Endothelial cell of umbilical vein (primary cell): ENCODE results near the gene NAV2. TPM values are rescaled to one million over a fixed set of nuclear protein-coding genes. Genes with fewer than 3 reads are reported as not detected.

Source experiments
- BruUV-seq: library from RNA; stranded (reverse); fragments of 400-500 nt; replicated peaks from 2 replicates; lab custom pipeline; 2021; lab: Mats Ljungman, UMichigan
- CTCF ChIA-PET: fragments of 300-600, 350-600 bp; sonication (Branson Sonifier 250); formaldehyde crosslinking; loops from one replicate; lab custom pipeline; 2021; ENCODE audit warnings: antibody characterized with exemption, inconsistent platforms; lab: Charles Lee
- POLR2A ChIA-PET: fragments of 300-600, 350-600 bp; sonication (Branson Sonifier 250); formaldehyde crosslinking; loops from one replicate; lab custom pipeline; 2021; ENCODE audit warnings: antibody characterized with exemption, inconsistent platforms; lab: Charles Lee
- DNase-seq: peaks from one replicate; pipeline ENCODE4 v3.0.0-alpha.2; 2011; ENCODE audit warnings: low read depth, low spot score
- FAIRE-seq: peaks from 2 replicates; lab custom pipeline; 2011; peaks lifted over from hg19 to GRCh38; lab: Jason Lieb, UNC
- H2AFZ ChIP-seq: 2 replicates; pipeline ENCODE4 v1.6.0; 2012; ENCODE audit warnings: low read depth, low read length, control low read depth, inconsistent platforms
- H3K27ac ChIP-seq: 2 replicates; pipeline ENCODE4 v1.5.1; 2011; ENCODE audit warnings: low read depth, mild to moderate bottlenecking, control low read depth, low read length, moderate library complexity; ENCODE audit not compliant: insufficient read depth
- H3K27me3 ChIP-seq, 2 experiments: 2 replicates each; pipeline versions ENCODE4 v1.6.0 to v1.6.1; 2011; ENCODE audit warnings: low read length in 2 of 2, mixed read lengths in 1 of 2; ENCODE audit not compliant: control insufficient read depth in 2 of 2, insufficient read depth in 2 of 2
- H3K36me3 ChIP-seq, 2 experiments: 2 replicates in 1 of 2; 3 replicates in 1 of 2; pipeline ENCODE4 v1.5.1; 2011; ENCODE audit warnings: low read length in 2 of 2, mild to moderate bottlenecking in 1 of 2, moderate library complexity in 1 of 2; ENCODE audit not compliant: control insufficient read depth in 2 of 2, insufficient read depth in 2 of 2; ENCODE audit errors: extremely low read depth in 1 of 2
- H3K4me1 ChIP-seq: 3 replicates; pipeline ENCODE4 v1.5.1; 2011; ENCODE audit warnings: mild to moderate bottlenecking, low read length; ENCODE audit not compliant: control insufficient read depth, insufficient read depth; ENCODE audit errors: extremely low read depth
- H3K4me2 ChIP-seq: 2 replicates; pipeline ENCODE4 v1.6.1; 2011; ENCODE audit warnings: low read length, control low read depth, mixed read lengths; ENCODE audit not compliant: insufficient read depth
- H3K4me3 ChIP-seq, 3 experiments: fragments of 200-600 bp in 1 of 3; sonication (generic), shearing (Covaris generic) in 1 of 3; replicated peaks in 1 of 3; 2 replicates each; pipeline ENCODE4 v1.5.1; 2011 to 2016; ENCODE audit warnings: control low read depth in 3 of 3, low read length in 3 of 3, mild to moderate bottlenecking in 2 of 3, inconsistent platforms in 1 of 3, low read depth in 1 of 3, moderate library complexity in 1 of 3; ENCODE audit not compliant: insufficient read depth in 1 of 3
- H3K79me2 ChIP-seq: 2 replicates; pipeline ENCODE4 v1.6.0; 2012; ENCODE audit warnings: low read length, inconsistent platforms; ENCODE audit not compliant: control insufficient read depth, insufficient read depth
- H3K9ac ChIP-seq: replicated peaks from 2 replicates; pipeline ENCODE3; 2011; ENCODE audit warnings: low read length, control low read depth; ENCODE audit not compliant: insufficient read depth; ENCODE audit errors: extremely low read depth
- H3K9me1 ChIP-seq: replicated peaks from 3 replicates; pipeline ENCODE4 v1.6.0; 2011; ENCODE audit warnings: mild to moderate bottlenecking, low read length; ENCODE audit not compliant: control insufficient read depth, insufficient read depth; ENCODE audit errors: extremely low read depth
- H3K9me3 ChIP-seq: replicated peaks from 2 replicates; pipeline ENCODE4 v1.5.1; 2012; ENCODE audit warnings: low read length, inconsistent platforms; ENCODE audit not compliant: control insufficient read depth, insufficient read depth
- H4K20me1 ChIP-seq: replicated peaks from 2 replicates; pipeline ENCODE3; 2011; ENCODE audit warnings: mild to moderate bottlenecking, low read length; ENCODE audit not compliant: control insufficient read depth, insufficient read depth; ENCODE audit errors: extremely low read depth
- EZH2 ChIP-seq: IDR thresholded peaks from 2 replicates; pipeline ENCODE4 v1.6.1; 2012; ENCODE audit warnings: borderline replicate concordance, low read depth, mild to moderate bottlenecking, moderate library complexity, low read length, inconsistent platforms; ENCODE audit not compliant: severe bottlenecking
- FOS ChIP-seq: IDR thresholded peaks from 2 replicates; pipeline ENCODE4 v1.6.1; 2011; ENCODE audit warnings: mild to moderate bottlenecking, low read length, moderate library complexity, borderline replicate concordance; ENCODE audit not compliant: insufficient read depth
- GATA2 ChIP-seq: IDR thresholded peaks from 2 replicates; pipeline ENCODE4 v1.7.0; 2011; ENCODE audit warnings: low read depth, mild to moderate bottlenecking, moderate library complexity, mixed read lengths, low read length; ENCODE audit not compliant: insufficient read length, insufficient read depth
- JUN ChIP-seq: IDR thresholded peaks from 2 replicates; pipeline ENCODE4 v1.6.1; 2011; ENCODE audit warnings: borderline replicate concordance, low read depth; ENCODE audit not compliant: insufficient read length, insufficient read depth
- MYC ChIP-seq: IDR thresholded peaks from one replicate; pipeline ENCODE4 v1.6.1; 2011; ENCODE audit warnings: mild to moderate bottlenecking, low read depth, low read length
- POLR2A ChIP-seq: IDR thresholded peaks from 2 replicates; pipeline ENCODE4 v1.6.1; 2012; ENCODE audit warnings: low read depth, mild to moderate bottlenecking, control low read depth, low read length
- POLR2AphosphoS5 ChIP-seq: IDR thresholded peaks from 2 replicates; pipeline ENCODE4 v1.6.1; 2012; ENCODE audit warnings: low read depth, mild to moderate bottlenecking, control low read depth, low read length, moderate library complexity; ENCODE audit not compliant: insufficient read depth
- dilution Hi-C: fragments of 300-500 bp; cut with MboI; formaldehyde crosslinking; loops from one replicate; pipeline ENCODE4 v1.15.0; 2019; ENCODE audit warnings: low sequenced_read_pairs; ENCODE audit not compliant: extremely low pct_ligation_motif_present
- intact Hi-C: fragments of 100-400 bp; cut with micrococcal nuclease; formaldehyde crosslinking; loops from one replicate; pipeline ENCODE4 v1.10.0; 2022
- polyA plus RNA-seq, 4 experiments: library from polyadenylated mRNA; depleted of rRNA in 3 of 4; stranded (reverse) in 3 of 4; unstranded in 1 of 4; fragments of >200 nt; gene quantifications; 2 replicates each; pipeline versions ENCODE4 v1.2.1 to v1.2.3, GENCODE V29; 2011 to 2012; ENCODE audit warnings: missing spikeins in 1 of 4
- total RNA-seq: library from RNA; stranded (reverse); gene quantifications from 2 replicates; pipeline ENCODE4 v1.2.3, GENCODE V29; 2021
- TF ChIP-seq, protein P1 (sequence below), 2 donors: IDR thresholded peaks; 1 replicate in 1 of 2; 2 replicates in 1 of 2; pipeline ENCODE4 v1.5.1; 2011; ENCODE audit warnings: low read length in 2 of 2, mild to moderate bottlenecking in 2 of 2, moderate library complexity in 2 of 2, control low read depth in 1 of 2, inconsistent platforms in 1 of 2, low read depth in 1 of 2; ENCODE audit not compliant: insufficient read depth in 1 of 2; ENCODE audit errors: extremely low read depth in 1 of 2
- TF ChIP-seq, protein P2 (sequence below): IDR thresholded peaks from 2 replicates; pipeline ENCODE4 v1.6.1; 2011; ENCODE audit not compliant: insufficient read depth, insufficient read length

Gene NAV2
- total and polyA plus RNA-seq, 2 donors (not counting 3 experiments of a cell fraction or from before 2014, with no cell fraction given) = 10.9 to 68.0 TPM

DNA sequence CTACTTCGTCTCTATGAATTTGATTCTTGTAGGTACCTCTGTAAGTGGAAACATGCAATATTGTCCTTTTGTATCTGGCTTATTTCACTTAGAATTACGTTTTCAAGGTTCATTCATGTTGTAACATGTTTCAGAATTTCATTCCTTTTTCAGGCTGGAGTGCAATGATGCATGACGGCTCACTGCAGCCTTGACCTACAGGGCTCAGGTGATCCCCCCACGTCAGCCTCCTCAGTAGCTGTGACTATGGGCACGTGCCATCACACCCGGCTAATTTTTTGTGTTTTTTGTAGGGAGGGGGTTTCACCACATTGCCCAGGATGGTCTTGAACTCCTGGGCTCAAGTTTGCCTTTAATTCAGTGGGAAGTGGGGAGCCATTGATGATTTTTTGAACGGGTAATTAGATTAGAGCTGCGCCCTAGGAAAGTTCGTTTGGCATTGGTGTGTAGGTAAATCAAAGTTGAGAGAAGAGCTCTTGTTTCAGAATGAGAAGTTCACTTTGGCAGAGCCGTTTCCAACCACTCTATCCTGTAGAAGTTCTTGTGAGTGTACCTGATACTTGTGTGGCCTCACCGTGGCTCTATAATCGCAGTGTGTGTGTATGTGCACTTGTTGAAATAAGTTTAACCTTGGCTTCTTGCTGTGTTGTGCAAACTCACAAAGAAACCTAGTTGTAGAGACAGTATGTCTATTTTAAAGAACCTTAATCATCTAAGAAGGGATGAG, 115.9 kb downstream of the NAV2 start:
- H3K9me3 ChIP-seq = no peaks in the 10 kb centered on the region
- DNase-seq = no peak
- dilution Hi-C loops (no loop called here), intact Hi-C loops (no loop called here)
- H3K79me2 ChIP-seq = peaks cover 82% of the 10 kb centered on the region
- ChIA-PET POLR2A (no interaction called here), CTCF (interaction anchor here (1.2 to 1.5 kb wide), 3 partner anchors 12 to 268 kb away, joined by 3 to 5 read pairs (median 4); no protein-coding TSS in a partner anchor)
- H3K9me1 ChIP-seq = no peaks in the 10 kb centered on the region
- BruUV-seq = no TSS peak
- H3K27me3 ChIP-seq = no peaks in the 10 kb centered on the region
- TF ChIP-seq, protein P1, sequence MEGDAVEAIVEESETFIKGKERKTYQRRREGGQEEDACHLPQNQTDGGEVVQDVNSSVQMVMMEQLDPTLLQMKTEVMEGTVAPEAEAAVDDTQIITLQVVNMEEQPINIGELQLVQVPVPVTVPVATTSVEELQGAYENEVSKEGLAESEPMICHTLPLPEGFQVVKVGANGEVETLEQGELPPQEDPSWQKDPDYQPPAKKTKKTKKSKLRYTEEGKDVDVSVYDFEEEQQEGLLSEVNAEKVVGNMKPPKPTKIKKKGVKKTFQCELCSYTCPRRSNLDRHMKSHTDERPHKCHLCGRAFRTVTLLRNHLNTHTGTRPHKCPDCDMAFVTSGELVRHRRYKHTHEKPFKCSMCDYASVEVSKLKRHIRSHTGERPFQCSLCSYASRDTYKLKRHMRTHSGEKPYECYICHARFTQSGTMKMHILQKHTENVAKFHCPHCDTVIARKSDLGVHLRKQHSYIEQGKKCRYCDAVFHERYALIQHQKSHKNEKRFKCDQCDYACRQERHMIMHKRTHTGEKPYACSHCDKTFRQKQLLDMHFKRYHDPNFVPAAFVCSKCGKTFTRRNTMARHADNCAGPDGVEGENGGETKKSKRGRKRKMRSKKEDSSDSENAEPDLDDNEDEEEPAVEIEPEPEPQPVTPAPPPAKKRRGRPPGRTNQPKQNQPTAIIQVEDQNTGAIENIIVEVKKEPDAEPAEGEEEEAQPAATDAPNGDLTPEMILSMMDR (IDR thresholded peaks at IDR 0.05; ENCODE audit: extremely low read depth in 1 of 2, insufficient read depth in 1 of 2, low read depth in 1 of 2, low read length in 2 of 2) = no peak
- H3K4me3 ChIP-seq = no peak overlapping the region
- no peaks in the 10 kb centered on the region for H4K20me1 ChIP-seq
- H3K4me1 ChIP-seq = no peaks in the 10 kb centered on the region
- no peak overlapping the region for H3K9ac ChIP-seq
- H3K27ac ChIP-seq = no peak overlapping the region
- no peak for FAIRE-seq
- H2AFZ ChIP-seq = no peak overlapping the region
- peaks cover 4 to 6% of the 10 kb centered on the region in 2 experiments for H3K36me3 ChIP-seq
- no peak overlapping the region for H3K4me2 ChIP-seq

DNA sequence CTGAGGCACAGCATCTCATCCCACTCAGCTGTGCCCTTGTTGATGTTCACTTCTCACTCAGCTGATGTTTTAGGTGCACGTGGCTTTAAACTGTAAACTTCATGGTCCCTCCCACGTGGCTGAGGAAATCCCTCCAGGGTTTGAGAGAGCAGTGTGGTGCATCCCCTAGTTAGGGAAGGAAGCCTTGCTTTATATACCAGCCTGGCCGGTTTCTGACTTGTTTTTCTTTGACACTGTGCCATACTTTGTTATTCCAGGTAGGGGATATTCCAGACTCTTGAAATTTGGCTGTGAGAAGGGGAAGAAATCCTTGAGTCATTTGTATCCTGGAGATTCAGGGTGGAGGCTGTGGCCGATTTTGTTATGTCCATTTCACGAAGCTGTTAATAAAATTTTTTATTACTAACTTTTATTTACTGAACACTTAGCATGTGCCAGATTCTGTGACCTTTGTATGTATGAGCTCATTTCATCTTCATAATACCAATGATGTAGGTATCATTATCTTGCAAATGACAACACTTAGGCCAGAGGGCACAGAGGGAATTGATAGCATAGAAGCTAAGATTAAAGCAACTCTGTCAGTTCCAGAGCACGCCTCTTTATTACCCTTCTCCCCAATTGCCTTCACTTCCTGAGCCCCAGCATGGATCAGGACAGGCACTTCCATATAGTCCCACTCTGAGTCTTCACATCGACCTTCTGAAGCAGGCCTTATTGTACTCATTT, 116.6 kb downstream of the NAV2 start:
- TF ChIP-seq JUN (no peak), MYC (no peak), GATA2 (no peak), FOS (no peak), EZH2 (no peak), POLR2AphosphoS5 (no peak), POLR2A (no peak)
- TF ChIP-seq, protein P2, sequence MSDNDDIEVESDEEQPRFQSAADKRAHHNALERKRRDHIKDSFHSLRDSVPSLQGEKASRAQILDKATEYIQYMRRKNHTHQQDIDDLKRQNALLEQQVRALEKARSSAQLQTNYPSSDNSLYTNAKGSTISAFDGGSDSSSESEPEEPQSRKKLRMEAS = no peak
- TF ChIP-seq, protein P1 (IDR thresholded peaks at IDR 0.05; ENCODE audit: extremely low read depth in 1 of 2, insufficient read depth in 1 of 2, low read depth in 1 of 2, low read length in 2 of 2) = no peak
- Histone ChIP-seq H3K9ac (no peak overlapping the region), H3K4me2 (no peak overlapping the region), H2AFZ (no peak overlapping the region), H3K27me3 (no peaks in the 10 kb centered on the region), H3K9me3 (no peaks in the 10 kb centered on the region), H3K36me3 (peaks cover 8% of the 10 kb centered on the region in 2 experiments), H3K4me3 (no peak overlapping the region), H3K27ac (no peak overlapping the region), H3K9me1 (no peaks in the 10 kb centered on the region), H3K79me2 (peaks cover 84% of the 10 kb centered on the region), H4K20me1 (no peaks in the 10 kb centered on the region), H3K4me1 (no peaks in the 10 kb centered on the region)
- dilution Hi-C loops = no loop called here
- FAIRE-seq = peak; percentile 33
- ChIA-PET POLR2A (no interaction called here), CTCF (interaction anchor here (1.2 to 1.5 kb wide), 3 partner anchors 11 to 268 kb away, joined by 3 to 5 read pairs (median 4); no protein-coding TSS in a partner anchor)
- DNase-seq = peak; percentile 26
- intact Hi-C loops = no loop called here
- BruUV-seq = no TSS peak
